Activated CD4-positive, alpha-beta memory T cell treated with anti-CD3 and anti-CD28 coated beads for 36 hours (primary cell): ENCODE data around the gene RFC5. TPM values are rescaled to one million over a fixed set of nuclear protein-coding genes. Genes with fewer than 3 reads are reported as not detected.
"Not testable (repeated sequence)": the region's sequence is repeated elsewhere in the genome, so short reads cannot be mapped to it uniquely, and the experiment has no call there.

Experiments used
- CTCF ChIA-PET: fragments of 350-600 bp; sonication (Branson Sonifier 250); formaldehyde crosslinking; loops from one replicate; lab custom pipeline; 2021; ENCODE audit warnings: antibody characterized with exemption, inconsistent platforms; lab: Charles Lee
- POLR2A ChIA-PET: fragments of 350-600 bp; sonication (Branson Sonifier 250); formaldehyde crosslinking; loops from one replicate; lab custom pipeline; 2021; ENCODE audit warnings: antibody characterized with exemption; lab: Charles Lee
- DNase-seq: peaks from one replicate; pipeline ENCODE4 v3.0.0-alpha.2; 2020
- H3K27ac Mint-ChIP-seq: one replicate; pipeline ENCODE4 v1.8.0; 2021; ENCODE audit warnings: mixed read lengths
- H3K27me3 Mint-ChIP-seq: one replicate; pipeline ENCODE4 v1.8.0; 2021; ENCODE audit warnings: mixed read lengths
- H3K36me3 Mint-ChIP-seq: one replicate; pipeline ENCODE4 v1.8.0; 2021; ENCODE audit warnings: mixed read lengths
- H3K4me1 Mint-ChIP-seq: one replicate; pipeline ENCODE4 v1.8.0; 2021; ENCODE audit warnings: low read depth, mixed read lengths
- H3K4me3 Mint-ChIP-seq: one replicate; pipeline ENCODE4 v1.8.0; 2021; ENCODE audit warnings: mild to moderate bottlenecking, mixed read lengths
- H3K9me3 Mint-ChIP-seq: one replicate; pipeline ENCODE4 v1.8.0; 2021; ENCODE audit warnings: mixed read lengths
- intact Hi-C: fragments of 100-400 bp; cut with micrococcal nuclease; formaldehyde crosslinking; loops from one replicate; pipeline ENCODE4 v1.15.1; 2023
- total RNA-seq, 2 experiments: library from RNA; stranded (reverse); gene quantifications; one replicate each; pipeline ENCODE4 v1.2.3, GENCODE V29; 2021

RFC5 gene
- total RNA-seq, 2 experiments from 2014 or later, result 65.8 to 70.8 TPM

DNA sequence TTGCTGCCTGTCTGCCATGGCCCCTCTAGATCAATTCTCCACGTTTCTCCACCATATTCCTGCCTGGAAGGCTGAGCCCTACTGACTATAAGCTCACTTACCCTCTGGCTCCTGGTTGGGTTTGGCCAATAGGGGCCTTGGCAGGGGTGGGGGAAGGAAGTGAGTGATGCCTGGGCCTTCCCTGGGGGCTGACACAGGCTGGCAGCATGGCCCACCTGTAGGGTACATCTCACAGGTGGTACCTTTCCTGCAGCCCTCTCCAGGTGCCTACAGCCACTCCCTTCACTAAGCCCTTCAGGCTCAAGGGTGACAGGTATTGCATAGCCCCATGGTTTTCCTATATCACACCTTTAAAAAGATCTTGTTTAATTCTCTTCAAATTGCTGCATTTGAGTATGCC lies 3.5 kb downstream of the RFC5 start:
- Mint-ChIP-seq H3K27ac (no peak overlapping the region), H3K27me3 (peaks cover 2% of the 10 kb centered on the region), H3K4me3 (no peak overlapping the region), H3K4me1 (peaks cover 30% of the 10 kb centered on the region), H3K9me3 (no peaks in the 10 kb centered on the region), H3K36me3 (peaks cover 54% of the 10 kb centered on the region)
- intact Hi-C loops, result no loop called here
- ChIA-PET CTCF (interaction anchor here (0.5 to 1.7 kb wide), 3 partner anchors 15 to 146 kb away, joined by 3 to 9 read pairs (median 3); no protein-coding TSS in a partner anchor), POLR2A (no interaction called here)
- DNase-seq, result no peak

DNA sequence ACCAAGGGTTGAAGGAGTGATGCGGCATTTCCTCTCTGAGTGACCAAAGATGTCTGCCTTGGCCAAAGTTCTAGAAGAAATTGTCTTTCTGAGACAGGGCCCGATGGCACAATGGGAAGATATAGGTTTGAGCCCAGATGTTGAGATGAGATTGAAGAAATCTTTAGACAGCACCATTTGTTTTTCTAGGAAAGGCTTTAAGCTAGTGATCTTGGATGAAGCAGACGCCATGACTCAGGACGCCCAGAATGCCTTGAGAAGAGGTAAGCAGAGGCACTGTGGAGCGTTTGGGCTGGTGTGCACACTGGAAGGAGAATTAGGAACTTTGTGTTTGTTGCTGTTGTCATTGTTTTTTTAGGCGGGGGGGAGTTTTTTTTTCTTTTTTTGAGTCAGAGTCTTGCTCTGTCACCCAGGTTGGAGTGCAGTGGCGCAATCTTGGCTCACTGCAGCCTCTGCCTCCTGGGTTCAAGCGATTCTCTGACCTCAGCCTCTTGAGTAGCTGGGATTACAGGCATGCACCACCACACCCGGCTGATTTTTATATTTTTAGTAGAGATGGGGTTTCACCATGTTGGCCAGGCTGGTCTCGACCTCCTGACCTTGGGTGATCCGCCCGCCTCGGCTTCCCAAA lies 5.7 kb downstream of the RFC5 start:
- POLR2A ChIA-PET, H3K4me3 Mint-ChIP-seq, H3K27ac Mint-ChIP-seq, CTCF ChIA-PET, DNase-seq, H3K27me3 Mint-ChIP-seq, intact Hi-C loops, H3K9me3 Mint-ChIP-seq: not testable (repeated sequence)
- Mint-ChIP-seq H3K4me1 (peaks cover 21% of the 10 kb centered on the region), H3K36me3 (peaks cover 70% of the 10 kb centered on the region)

DNA sequence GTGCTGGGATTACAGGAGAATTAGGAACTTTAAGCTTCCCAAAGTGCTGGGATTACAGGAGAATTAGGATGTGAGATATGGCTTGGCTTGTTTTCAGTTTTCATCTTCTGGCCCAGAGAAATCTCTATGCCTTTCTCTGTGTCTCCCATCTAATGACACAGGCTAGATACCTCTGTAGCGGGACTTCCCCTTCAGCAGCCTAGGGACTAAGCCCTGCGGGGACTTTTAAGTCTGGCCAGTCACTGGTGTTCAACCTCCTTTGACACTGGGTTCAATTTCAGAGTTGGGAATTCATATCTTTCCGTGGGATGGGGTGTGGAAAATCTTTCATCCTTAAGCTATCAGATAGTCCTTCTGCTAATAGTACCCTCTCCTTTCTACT lies 6.2 kb downstream of the RFC5 start:
- Mint-ChIP-seq H3K4me1 (peaks cover 18% of the 10 kb centered on the region), H3K36me3 (peaks cover 72% of the 10 kb centered on the region), H3K27ac (no peak overlapping the region), H3K4me3 (no peak overlapping the region), H3K9me3 (no peaks in the 10 kb centered on the region), H3K27me3 (no peaks in the 10 kb centered on the region)
- ChIA-PET POLR2A (no interaction called here), CTCF (no interaction called here)
- intact Hi-C loops, result no loop called here
- no peak for DNase-seq

DNA sequence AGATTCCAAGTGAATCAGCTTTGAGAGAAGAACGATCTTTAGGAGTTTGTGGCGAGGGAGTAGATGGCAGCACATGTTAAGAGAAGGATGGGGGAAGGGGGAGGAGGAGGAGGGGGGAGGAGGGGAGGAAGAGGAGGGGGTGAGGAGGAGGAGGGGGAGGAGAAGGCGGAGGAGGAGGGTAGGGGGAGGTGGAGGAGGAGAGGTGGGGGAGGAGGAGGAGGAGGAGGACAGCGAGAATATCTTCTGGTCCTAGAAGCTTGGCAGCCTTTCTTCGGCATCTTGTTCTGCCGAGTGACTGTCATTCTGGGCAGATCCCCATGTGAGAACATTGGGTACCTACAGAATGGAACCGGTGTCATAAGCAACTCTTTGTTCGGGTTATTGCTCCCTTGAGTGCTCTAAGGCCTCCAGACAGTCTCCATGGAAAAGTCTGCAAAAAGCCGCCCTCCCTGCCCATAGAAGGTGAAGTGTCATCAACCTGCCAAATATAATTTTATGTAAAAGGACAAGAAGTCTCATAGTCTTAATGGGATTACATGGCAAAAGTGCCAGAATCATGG lies 6.9 kb downstream of the RFC5 start:
- Mint-ChIP-seq H3K9me3 (no peaks in the 10 kb centered on the region), H3K27ac (no peak overlapping the region), H3K27me3 (no peaks in the 10 kb centered on the region), H3K36me3 (peaks cover 72% of the 10 kb centered on the region), H3K4me3 (no peak overlapping the region), H3K4me1 (peaks cover 12% of the 10 kb centered on the region)
- ChIA-PET CTCF (no interaction called here), POLR2A (no interaction called here)
- DNase-seq, result no peak
- intact Hi-C loops, result no loop called here

DNA sequence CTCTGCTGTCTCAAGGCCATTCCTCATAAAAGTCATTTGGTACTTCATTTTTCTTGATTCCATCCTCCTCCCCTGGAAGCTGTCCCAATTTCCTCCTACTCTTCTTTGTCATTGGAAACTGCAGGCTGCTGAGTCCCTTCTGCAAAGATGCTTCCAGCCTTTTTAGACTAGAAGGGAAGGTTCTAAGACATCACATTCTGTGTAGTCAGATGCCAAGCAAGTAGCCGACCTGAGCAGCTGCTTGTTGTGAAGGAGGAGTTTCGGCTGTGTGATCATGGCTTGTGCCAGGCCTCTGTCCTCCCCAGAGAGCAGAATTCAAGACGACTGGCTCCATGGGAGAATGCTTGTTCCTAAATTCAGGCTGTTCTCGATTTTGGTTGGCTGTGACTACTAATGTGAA lies 8.7 kb downstream of the RFC5 start:
- CTCF ChIA-PET, result no interaction called here
- DNase-seq, result no peak
- POLR2A ChIA-PET, result no interaction called here
- Mint-ChIP-seq H3K4me3 (no peak overlapping the region), H3K27me3 (no peaks in the 10 kb centered on the region), H3K36me3 (peaks cover 74% of the 10 kb centered on the region), H3K27ac (no peak overlapping the region), H3K9me3 (no peaks in the 10 kb centered on the region), H3K4me1 (peaks cover 5% of the 10 kb centered on the region)
- intact Hi-C loops, result no loop called here

DNA sequence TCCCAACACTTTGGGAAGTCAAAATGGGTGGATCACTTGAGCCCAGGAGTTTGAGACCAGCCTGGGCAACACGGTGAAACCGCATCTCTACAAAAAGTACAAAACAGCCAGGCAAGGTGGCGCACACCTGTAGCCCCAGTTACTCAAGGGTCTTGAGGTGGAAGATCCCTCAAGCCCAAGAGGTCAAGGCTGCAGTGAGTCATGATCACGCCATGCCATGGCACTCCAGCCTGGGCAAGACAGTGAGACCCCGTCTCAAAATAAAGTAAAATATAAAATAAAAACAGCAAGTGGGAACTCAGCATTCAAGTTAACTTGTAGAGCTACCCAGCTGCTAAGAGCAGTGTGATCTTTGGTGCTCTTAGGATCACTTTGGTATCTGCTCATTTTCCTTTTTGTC lies 12.7 kb downstream of the RFC5 start:
- POLR2A ChIA-PET, result interaction anchor here (1.0 kb wide), 1 partner anchor 24 kb away, joined by 3 read pairs; no protein-coding TSS in a partner anchor

DNA sequence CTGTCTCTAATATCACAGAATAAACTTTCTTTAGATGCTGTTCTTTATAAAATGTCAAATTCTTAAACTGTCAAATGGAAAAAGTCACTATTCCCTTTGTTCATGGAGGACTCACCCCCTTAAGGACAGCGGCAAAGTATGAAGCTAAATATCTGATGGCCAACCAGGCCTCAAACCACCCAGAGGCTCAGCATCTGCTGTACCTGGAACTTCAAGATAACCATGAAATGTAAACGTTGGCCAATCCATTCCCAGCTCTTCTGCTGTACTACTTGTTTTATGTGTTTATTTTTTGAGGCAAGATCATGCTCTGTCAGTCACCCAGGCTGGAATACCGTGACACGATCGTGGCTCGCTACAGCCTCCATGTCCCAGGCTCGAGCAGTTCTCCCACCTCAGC lies 15.7 kb downstream of the RFC5 start:
- ChIA-PET CTCF (interaction anchor here (1.0 to 4.7 kb wide), 4 partner anchors 13 to 23 kb away, joined by 3 to 44 read pairs (median 4); no protein-coding TSS in a partner anchor), POLR2A (interaction anchor here (0.5 to 5.1 kb wide), 5 partner anchors 13 to 32 kb away, joined by 3 to 73 read pairs (median 6); partner anchors contain the start of genes RFC5 and WSB2)
- Mint-ChIP-seq H3K27ac (peak overlapping the region; percentile 49), H3K4me3 (no peak overlapping the region), H3K27me3 (no peaks in the 10 kb centered on the region), H3K4me1 (peaks cover 47% of the 10 kb centered on the region), H3K9me3 (no peaks in the 10 kb centered on the region), H3K36me3 (peaks cover 79% of the 10 kb centered on the region)
- intact Hi-C loops, result loop anchor here (10.0 kb wide), 1 partner anchor 1643 kb away; no protein-coding TSS in a partner anchor
- DNase-seq, result no peak

More for the DNA sequence above, 12.7 kb downstream of the RFC5 start:
- CTCF ChIA-PET, result interaction anchor here (1.4 kb wide), 1 partner anchor 155 kb away, joined by 5 read pairs; no protein-coding TSS in a partner anchor
- intact Hi-C loops, result no loop called here
- Mint-ChIP-seq H3K27me3 (no peaks in the 10 kb centered on the region), H3K9me3 (no peaks in the 10 kb centered on the region), H3K4me3 (no peak overlapping the region), H3K4me1 (peaks cover 21% of the 10 kb centered on the region), H3K36me3 (peaks cover 75% of the 10 kb centered on the region), H3K27ac (peak overlapping the region; percentile 57)
- no peak for DNase-seq

DNA sequence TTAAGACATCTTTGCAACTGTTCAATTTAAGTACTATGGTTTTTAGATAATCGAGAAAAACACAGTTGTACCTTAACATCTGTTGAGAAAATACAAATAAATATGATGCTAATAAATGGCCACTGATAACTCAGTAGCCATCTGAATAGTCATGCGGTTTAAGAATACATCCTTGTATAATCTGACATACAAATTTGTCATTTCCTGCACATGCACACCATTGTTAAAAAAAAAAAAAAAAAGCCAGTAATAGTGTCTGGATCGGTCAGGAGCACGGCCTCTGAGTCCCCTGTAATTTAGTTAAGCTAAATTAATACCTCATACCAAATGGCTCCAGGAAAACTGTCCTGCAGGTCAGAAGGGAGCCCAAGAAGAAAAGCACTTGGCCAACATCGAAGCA lies 16.8 kb downstream of the RFC5 start:
- Mint-ChIP-seq H3K9me3 (no peaks in the 10 kb centered on the region), H3K36me3 (peaks cover 77% of the 10 kb centered on the region), H3K27ac (peak overlapping the region; percentile 94), H3K4me1 (peaks cover 56% of the 10 kb centered on the region), H3K27me3 (no peaks in the 10 kb centered on the region), H3K4me3 (no peak overlapping the region)
- POLR2A ChIA-PET, result interaction anchor here (3.4 to 5.1 kb wide), 2 partner anchors 12 to 16 kb away, joined by 17 to 73 read pairs; partner anchors contain the start of gene RFC5
- CTCF ChIA-PET, result interaction anchor here (0.8 to 4.7 kb wide), 6 partner anchors 12 to 159 kb away, joined by 3 to 44 read pairs (median 14); no protein-coding TSS in a partner anchor
- intact Hi-C loops, result loop anchor here (10.0 kb wide), 1 partner anchor 1641 kb away; no protein-coding TSS in a partner anchor
- DNase-seq, result no peak

DNA sequence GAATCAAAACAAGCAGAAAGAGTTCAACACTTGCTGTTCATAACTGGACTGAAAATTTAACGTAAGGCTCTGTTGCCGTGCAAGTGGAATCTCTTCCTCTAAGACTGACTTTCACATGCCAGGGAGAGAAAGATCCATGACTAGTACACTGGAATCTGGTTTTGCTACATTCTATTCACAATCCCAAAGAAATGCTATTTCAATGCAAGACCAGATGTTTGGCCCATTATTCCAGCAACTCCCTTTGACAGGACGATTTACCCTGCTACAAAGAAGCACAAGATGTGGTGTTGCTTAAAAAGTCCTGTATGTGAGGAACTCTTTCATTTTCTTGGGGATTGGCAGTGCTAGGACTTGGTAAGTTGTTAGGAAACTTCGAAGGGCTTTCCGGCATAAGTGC lies 17.4 kb downstream of the RFC5 start:
- Mint-ChIP-seq H3K36me3 (peaks cover 73% of the 10 kb centered on the region), H3K27ac (peak overlapping the region; percentile 94), H3K9me3 (no peaks in the 10 kb centered on the region), H3K4me3 (no peak overlapping the region), H3K27me3 (no peaks in the 10 kb centered on the region), H3K4me1 (peaks cover 59% of the 10 kb centered on the region)
- ChIA-PET CTCF (interaction anchor here (0.9 to 4.7 kb wide), 12 partner anchors 11 to 196 kb away, joined by 3 to 44 read pairs (median 8); partner anchors contain the start of gene RFC5), POLR2A (interaction anchor here (1.4 to 5.1 kb wide), 3 partner anchors 11 to 18 kb away, joined by 9 to 73 read pairs (median 17); partner anchors contain the start of gene RFC5)
- intact Hi-C loops, result loop anchor here (2.0 to 10.0 kb wide), 2 partner anchors 17 to 1641 kb away; partner anchors contain the start of gene RFC5
- DNase-seq, result no peak

DNA sequence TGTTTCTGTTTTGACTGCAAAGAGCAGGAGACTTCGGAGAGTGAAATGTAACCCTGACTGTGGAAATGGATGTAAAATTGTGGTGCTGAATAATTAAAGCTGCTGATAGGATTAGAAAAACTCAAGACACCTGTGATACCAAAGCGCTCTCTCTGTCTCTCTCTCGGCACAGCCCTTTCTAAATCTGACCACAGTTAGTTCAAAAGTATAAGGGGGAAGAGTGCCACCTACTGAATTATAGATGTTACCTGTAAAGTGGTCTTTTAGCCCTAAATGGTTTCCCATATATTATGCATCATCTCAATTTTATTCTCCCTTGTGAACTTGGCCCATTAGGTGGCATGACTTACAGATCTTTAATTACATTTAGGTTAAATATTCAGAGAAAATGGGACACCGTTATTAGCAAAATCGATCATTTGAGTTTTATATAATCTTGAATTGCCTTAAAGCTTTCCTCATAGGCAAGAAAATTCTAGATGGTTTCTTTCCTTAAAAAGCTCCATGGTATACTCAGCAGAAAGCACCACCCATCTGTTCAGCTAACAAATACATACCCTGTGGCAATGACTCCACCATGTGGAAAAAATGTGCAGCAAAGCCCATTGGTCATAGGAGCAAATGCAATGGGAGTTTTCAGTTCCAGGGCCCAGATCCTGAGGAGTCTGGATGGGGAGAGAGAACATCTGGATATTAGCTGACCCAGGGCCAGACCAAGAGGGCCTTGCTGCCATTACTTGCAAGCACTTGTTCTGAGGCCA lies 18.1 kb downstream of the RFC5 start:
- Mint-ChIP-seq H3K27ac (peak overlapping the region; percentile 94), H3K4me3 (peak overlapping the region; percentile 24), H3K36me3 (peaks cover 71% of the 10 kb centered on the region), H3K9me3 (no peaks in the 10 kb centered on the region), H3K4me1 (peaks cover 57% of the 10 kb centered on the region), H3K27me3 (no peaks in the 10 kb centered on the region)
- no peak for DNase-seq
- ChIA-PET POLR2A (interaction anchor here (1.4 to 5.1 kb wide), 6 partner anchors 10 to 101 kb away, joined by 6 to 73 read pairs (median 16); partner anchors contain the start of genes PEBP1, RFC5 and WSB2), CTCF (interaction anchor here (0.9 to 4.7 kb wide), 15 partner anchors 10 to 197 kb away, joined by 3 to 44 read pairs (median 9); partner anchors contain the start of gene RFC5)
- intact Hi-C loops, result loop anchor here (1.0 to 10.0 kb wide), 6 partner anchors 10 to 1640 kb away; partner anchors contain the start of gene RFC5
